HUES64 (cell line): ENCODE measurements around the gene APIP.

ENCODE experiments used
- H3K27ac ChIP-seq: 2 replicates; pipeline ENCODE4 v1.7.0; 2013; ENCODE audit warnings: low read depth, low read length, inconsistent platforms
- H3K27me3 ChIP-seq: 2 replicates; pipeline ENCODE4 v1.6.1; 2013; ENCODE audit warnings: mild to moderate bottlenecking, low read length; ENCODE audit not compliant: insufficient read depth
- H3K36me3 ChIP-seq: 2 replicates; pipeline ENCODE4 v1.6.1; 2013; ENCODE audit warnings: mild to moderate bottlenecking, low read length; ENCODE audit not compliant: insufficient read depth
- H3K4me1 ChIP-seq: 2 replicates; pipeline ENCODE4 v1.6.1; 2013; ENCODE audit warnings: mild to moderate bottlenecking, low read length, moderate library complexity; ENCODE audit not compliant: insufficient read depth
- H3K4me3 ChIP-seq: 2 replicates; pipeline ENCODE4 v1.5.1; 2013; ENCODE audit warnings: mild to moderate bottlenecking, low read length, moderate library complexity
- H3K9ac ChIP-seq: 2 replicates; pipeline ENCODE4 v1.6.1; 2013; ENCODE audit warnings: mild to moderate bottlenecking, low read depth, low read length
- H3K9me3 ChIP-seq: 2 replicates; pipeline ENCODE4 v1.6.1; 2013; ENCODE audit warnings: low read depth, low read length; ENCODE audit not compliant: insufficient read depth
- WGBS: fragments of 150-250, 120-280 bp; methylation state at CpG from one replicate; pipeline ENCODE4 v1.1.7; 2013; ENCODE audit warnings: missing lambda C conversion rate; 5-methylcytosine and 5-hydroxymethylcytosine counted together

Gene APIP

GRCh38 chr11:34857463-34857862, 58.7 kb downstream of the APIP start:
- Histone ChIP-seq H3K36me3 (no peaks in the 10 kb centered on the region), H3K27ac (no peak overlapping the region), H3K4me1 (peaks cover 5% of the 10 kb centered on the region; the same call in 1 of the 2 replicates), H3K9me3 (no peaks in the 10 kb centered on the region), H3K27me3 (no peaks in the 10 kb centered on the region), H3K9ac (no peak overlapping the region), H3K4me3 (no peak overlapping the region)
- 73% methylated on average over 2 of the region's 2 CpGs for WGBS

DNA sequence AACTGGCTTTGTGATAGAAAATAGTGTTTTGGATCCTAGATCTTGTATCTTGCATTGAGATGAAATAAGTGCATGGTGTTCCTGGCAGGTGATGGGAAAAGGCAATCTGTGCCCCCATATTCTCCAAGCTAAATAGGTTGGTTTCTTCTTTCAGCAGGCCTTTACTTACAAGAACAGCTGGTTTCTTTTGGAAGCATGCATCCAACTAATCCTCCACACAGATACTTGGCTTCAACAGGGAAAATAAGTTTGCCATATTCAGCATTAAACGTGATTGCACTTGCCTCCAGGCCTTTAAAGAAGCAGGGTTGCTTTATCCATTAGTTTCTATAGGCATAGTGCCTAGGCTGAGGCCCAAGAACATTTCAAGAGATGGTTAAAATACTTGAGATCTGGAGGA, 59.9 kb downstream of the APIP start:
- no peak overlapping the region for H3K27ac ChIP-seq
- H3K9ac ChIP-seq: no peak overlapping the region
- no peaks in the 10 kb centered on the region for H3K36me3 ChIP-seq
- H3K4me3 ChIP-seq: no peak overlapping the region
- H3K9me3 ChIP-seq: no peaks in the 10 kb centered on the region
- H3K4me1 ChIP-seq: peaks cover 5% of the 10 kb centered on the region; the same call in 1 of the 2 replicates
- WGBS: 95% methylated on average over 1 of the region's 1 CpG
- H3K27me3 ChIP-seq: no peaks in the 10 kb centered on the region

DNA sequence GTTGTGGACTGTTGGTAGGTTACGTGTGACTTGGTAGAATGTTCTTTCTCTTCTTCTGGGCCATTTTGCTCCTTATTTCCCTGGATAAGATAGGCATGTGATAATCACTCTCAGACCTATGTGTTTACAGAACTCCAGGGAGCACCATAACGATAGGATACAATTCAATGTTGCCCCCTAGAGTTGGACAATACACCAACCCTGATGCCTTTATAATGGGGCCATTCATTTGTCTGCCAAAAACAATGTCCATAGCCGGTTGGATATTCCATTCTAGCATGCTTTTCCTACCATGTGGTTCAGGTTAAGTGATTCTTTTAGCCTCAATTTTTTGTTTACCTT, 60.5 kb downstream of the APIP start:
- Histone ChIP-seq H3K9ac (no peak overlapping the region), H3K4me3 (no peak overlapping the region), H3K9me3 (no peaks in the 10 kb centered on the region), H3K27me3 (no peaks in the 10 kb centered on the region), H3K36me3 (no peaks in the 10 kb centered on the region), H3K4me1 (peaks cover 5% of the 10 kb centered on the region; the same call in 1 of the 2 replicates), H3K27ac (no peak overlapping the region)
- WGBS: 86% methylated on average over 3 of the region's 3 CpGs

GRCh38 chr11:34855021-34855753, 61.0 kb downstream of the APIP start:
- no peaks in the 10 kb centered on the region for H3K27me3 ChIP-seq
- 95% methylated on average over 5 of the region's 5 CpGs for WGBS
- H3K4me3 ChIP-seq: no peak overlapping the region
- H3K36me3 ChIP-seq: no peaks in the 10 kb centered on the region
- no peak overlapping the region for H3K9ac ChIP-seq
- no peaks in the 10 kb centered on the region for H3K9me3 ChIP-seq
- H3K4me1 ChIP-seq: peaks cover 5% of the 10 kb centered on the region; the same call in 1 of the 2 replicates
- H3K27ac ChIP-seq: no peak overlapping the region

- Histone ChIP-seq H3K9ac (no peak overlapping the region), H3K27ac (no peak overlapping the region), H3K36me3 (no peaks in the 10 kb centered on the region), H3K4me1 (peaks cover 5% of the 10 kb centered on the region; the same call in 1 of the 2 replicates), H3K9me3 (no peaks in the 10 kb centered on the region), H3K4me3 (no peak overlapping the region), H3K27me3 (no peaks in the 10 kb centered on the region)
Measured at GRCh38 chr11:34851916-34852315, 64.3 kb downstream of the APIP start.

DNA sequence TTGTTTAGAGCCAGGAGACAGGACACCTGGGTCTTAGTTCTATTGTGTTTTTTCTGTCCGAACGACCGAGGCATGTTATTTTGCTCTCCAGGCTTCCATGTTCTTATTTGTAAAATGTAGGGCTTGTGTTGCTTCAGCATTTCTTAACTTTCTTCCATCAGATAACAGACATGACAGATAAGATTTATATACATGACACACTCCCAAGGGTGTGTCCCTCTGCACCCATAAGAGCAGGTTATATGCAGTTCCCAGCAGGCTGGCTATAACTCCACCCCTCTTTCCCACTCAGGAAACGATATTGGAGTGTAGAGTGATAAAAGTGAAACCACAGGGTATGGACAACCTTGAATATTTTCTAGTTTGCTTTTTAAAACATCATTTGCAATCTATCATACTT, 65.8 kb downstream of the APIP start:
- Histone ChIP-seq H3K9me3 (no peaks in the 10 kb centered on the region), H3K4me3 (no peak overlapping the region), H3K27ac (no peak overlapping the region), H3K36me3 (no peaks in the 10 kb centered on the region), H3K4me1 (peaks cover 4% of the 10 kb centered on the region; the same call in 1 of the 2 replicates), H3K27me3 (no peaks in the 10 kb centered on the region), H3K9ac (no peak overlapping the region)
- WGBS: 75% methylated on average over 3 of the region's 4 CpGs

DNA sequence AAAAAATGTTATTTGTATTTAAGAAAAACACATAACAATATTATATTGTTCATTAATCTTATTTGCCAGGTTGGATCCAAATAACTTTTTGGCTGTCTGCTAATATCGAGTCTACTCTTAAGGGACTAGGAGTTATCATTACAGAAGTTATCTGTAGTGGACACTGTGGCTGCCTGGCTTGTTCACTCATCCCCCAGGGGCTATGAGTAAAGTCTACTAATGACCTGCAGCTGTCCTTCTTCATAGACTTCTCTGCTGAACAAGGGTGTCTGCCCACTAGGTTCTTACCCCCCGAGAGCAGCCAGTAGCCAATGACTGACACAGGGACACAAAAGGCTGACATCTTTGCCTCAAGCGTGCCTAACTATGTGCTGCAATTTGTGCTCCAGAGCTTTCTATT, 69.7 kb downstream of the APIP start:
- Histone ChIP-seq H3K9ac (no peak overlapping the region), H3K4me1 (no peaks in the 10 kb centered on the region), H3K27me3 (no peaks in the 10 kb centered on the region), H3K4me3 (no peak overlapping the region), H3K36me3 (no peaks in the 10 kb centered on the region), H3K27ac (no peak overlapping the region), H3K9me3 (no peaks in the 10 kb centered on the region)
- WGBS: 95% methylated on average over 3 of the region's 3 CpGs

- no peaks in the 10 kb centered on the region for H3K9me3 ChIP-seq
- no peak overlapping the region for H3K27ac ChIP-seq
- WGBS: 94% methylated on average over 5 of the region's 5 CpGs
- H3K4me1 ChIP-seq: no peaks in the 10 kb centered on the region
- no peaks in the 10 kb centered on the region for H3K27me3 ChIP-seq
- H3K9ac ChIP-seq: no peak overlapping the region
- H3K4me3 ChIP-seq: no peak overlapping the region
- H3K36me3 ChIP-seq: no peaks in the 10 kb centered on the region
Measured at GRCh38 chr11:34844463-34845112, 71.6 kb downstream of the APIP start.

GRCh38 chr11:34843271-34843670, 72.9 kb downstream of the APIP start:
- no peaks in the 10 kb centered on the region for H3K4me1 ChIP-seq
- no peak overlapping the region for H3K27ac ChIP-seq
- no peaks in the 10 kb centered on the region for H3K27me3 ChIP-seq
- no peaks in the 10 kb centered on the region for H3K36me3 ChIP-seq
- no peak overlapping the region for H3K9ac ChIP-seq
- H3K9me3 ChIP-seq: no peaks in the 10 kb centered on the region
- H3K4me3 ChIP-seq: no peak overlapping the region

- Histone ChIP-seq H3K4me3 (no peak overlapping the region), H3K9me3 (no peaks in the 10 kb centered on the region), H3K4me1 (peaks cover 6% of the 10 kb centered on the region; the same call in 1 of the 2 replicates), H3K27me3 (no peaks in the 10 kb centered on the region), H3K27ac (no peak overlapping the region), H3K9ac (no peak overlapping the region), H3K36me3 (no peaks in the 10 kb centered on the region)
- 53% methylated on average over 3 of the region's 4 CpGs for WGBS
Measured at GRCh38 chr11:34840736-34841386, 75.3 kb downstream of the APIP start.

GRCh38 chr11:34839969-34840368, 76.2 kb downstream of the APIP start:
- 97% methylated on average over 2 of the region's 2 CpGs for WGBS
- H3K9ac ChIP-seq: no peak overlapping the region

More at GRCh38 chr11:34839969-34840368, 76.2 kb downstream of the APIP start:
- Histone ChIP-seq H3K4me3 (no peak overlapping the region), H3K9me3 (no peaks in the 10 kb centered on the region), H3K4me1 (peaks cover 6% of the 10 kb centered on the region; the same call in 1 of the 2 replicates), H3K27ac (no peak overlapping the region), H3K27me3 (no peaks in the 10 kb centered on the region), H3K36me3 (no peaks in the 10 kb centered on the region)
